Endothelial cell of hepatic sinusoid (primary cell): Measurements from ENCODE around the gene FFAR4.

Source experiments
- in situ Hi-C: cut with HindIII; loops from 2 replicates; pipeline ENCODE4 v1.10.0; 2017; ENCODE audit warnings: low sequenced_read_pairs

Gene FFAR4

DNA sequence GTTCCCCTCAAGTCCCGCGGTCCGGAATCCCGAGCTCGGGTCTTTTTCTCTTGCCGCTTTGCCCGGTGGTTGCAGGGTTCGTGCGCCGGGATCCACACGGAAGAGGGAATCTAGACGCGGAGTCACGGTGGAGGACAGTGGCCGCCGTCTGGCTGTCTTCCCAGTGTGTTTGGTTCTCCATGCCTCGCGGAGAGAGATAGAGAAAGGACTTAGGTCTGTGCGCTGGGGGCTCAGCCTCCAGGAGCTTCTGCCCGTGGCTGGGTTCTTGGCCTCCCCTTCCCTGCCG lies 1.6 kb downstream of the FFAR4 start:
- in situ Hi-C loops = loop anchor here (25.0 kb wide), 1 partner anchor 194 kb away; the partner anchor contains the start of gene LGI1

- in situ Hi-C loops = loop anchor here (5.0 to 25.0 kb wide), 2 partner anchors 57 to 192 kb away; partner anchors contain the start of gene LGI1
Measured at GRCh38 chr10:93570383-93570782, 3.9 kb downstream of the FFAR4 start.

GRCh38 chr10:93572606-93573005 lies 6.1 kb downstream of the FFAR4 start:
- in situ Hi-C loops = loop anchor here (5.0 to 25.0 kb wide), 2 partner anchors 55 to 190 kb away; partner anchors contain the start of gene LGI1

GRCh38 chr10:93573051-93573909 lies 6.8 kb downstream of the FFAR4 start:
- in situ Hi-C loops = loop anchor here (5.0 to 25.0 kb wide), 2 partner anchors 54 to 189 kb away; partner anchors contain the start of gene LGI1

DNA sequence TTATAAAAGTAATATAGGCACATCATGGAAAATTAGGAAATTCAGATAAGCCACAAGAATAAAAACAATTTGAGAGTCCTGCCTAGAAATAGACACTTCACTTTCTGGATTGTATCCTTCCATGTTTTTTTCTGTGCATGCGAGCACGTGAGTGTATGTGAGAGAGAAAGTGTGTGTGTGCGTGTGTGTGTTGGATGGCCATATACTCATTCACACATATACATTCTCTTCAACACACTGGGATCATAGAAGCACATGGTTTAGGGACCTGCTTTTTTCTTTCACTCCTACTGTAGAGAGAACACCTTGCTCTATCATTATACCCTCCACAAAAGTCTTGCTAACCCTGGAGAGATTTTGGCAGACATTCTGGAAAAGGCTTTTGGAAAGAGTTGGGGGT lies 7.5 kb downstream of the FFAR4 start:
- in situ Hi-C loops = loop anchor here (5.0 to 25.0 kb wide), 2 partner anchors 53 to 188 kb away; partner anchors contain the start of gene LGI1

GRCh38 chr10:93576888-93577287 lies 10.4 kb downstream of the FFAR4 start:
- in situ Hi-C loops = no loop called here

DNA sequence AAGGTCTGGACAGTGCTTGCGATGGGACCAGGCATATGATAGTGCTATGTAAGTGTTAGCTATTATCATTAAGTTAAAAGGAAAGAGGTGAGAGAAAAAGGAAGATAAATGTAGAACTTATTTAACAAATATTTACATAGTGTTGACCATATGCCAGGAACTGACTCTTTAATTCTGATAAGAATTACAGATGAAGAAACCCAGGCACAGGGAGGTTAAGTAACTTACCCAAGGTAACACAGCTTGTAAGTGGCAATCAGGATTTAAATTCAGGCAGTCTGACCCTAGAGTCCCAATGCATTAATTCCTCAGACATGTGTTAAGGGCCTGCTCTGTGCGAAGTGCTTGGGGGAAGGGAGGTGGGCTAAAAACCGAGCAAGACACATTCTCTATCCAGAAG lies 11.1 kb downstream of the FFAR4 start:
- in situ Hi-C loops = no loop called here

GRCh38 chr10:93579089-93579488 lies 12.6 kb downstream of the FFAR4 start:
- in situ Hi-C loops = no loop called here

DNA sequence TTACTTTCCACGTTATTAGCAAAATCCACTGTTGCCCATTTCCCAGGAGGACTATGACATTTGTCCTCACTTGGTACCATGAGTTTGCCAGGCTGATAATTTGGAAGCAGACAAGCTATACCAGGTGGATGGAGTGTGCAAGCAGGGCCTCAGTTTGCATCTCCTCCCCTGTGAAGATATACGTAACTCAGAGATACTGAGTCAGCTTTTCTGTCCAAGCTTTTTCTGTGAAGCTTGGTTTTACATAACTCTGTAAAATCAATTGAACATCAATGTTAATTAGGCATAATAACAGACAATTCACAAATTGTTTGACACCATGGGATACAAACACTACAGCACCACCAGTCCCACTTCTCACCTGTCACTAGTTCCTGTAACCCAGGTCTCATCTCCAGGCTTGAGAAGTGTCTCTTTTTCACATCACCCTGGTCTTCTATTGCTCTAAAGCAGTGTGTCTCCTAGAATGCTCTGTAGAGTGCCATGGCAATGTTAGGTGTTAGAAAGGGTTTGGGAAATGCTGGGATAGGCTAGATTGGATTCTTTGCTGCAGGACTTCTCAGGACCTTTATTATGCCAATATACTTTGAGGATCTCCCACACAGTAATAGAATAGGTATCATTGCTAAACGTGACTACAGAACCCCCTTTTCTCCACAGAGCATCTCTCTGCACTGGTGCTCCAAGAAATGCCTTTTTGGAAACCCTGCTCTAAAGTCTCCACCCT lies 13.7 kb downstream of the FFAR4 start:
- in situ Hi-C loops = no loop called here

DNA sequence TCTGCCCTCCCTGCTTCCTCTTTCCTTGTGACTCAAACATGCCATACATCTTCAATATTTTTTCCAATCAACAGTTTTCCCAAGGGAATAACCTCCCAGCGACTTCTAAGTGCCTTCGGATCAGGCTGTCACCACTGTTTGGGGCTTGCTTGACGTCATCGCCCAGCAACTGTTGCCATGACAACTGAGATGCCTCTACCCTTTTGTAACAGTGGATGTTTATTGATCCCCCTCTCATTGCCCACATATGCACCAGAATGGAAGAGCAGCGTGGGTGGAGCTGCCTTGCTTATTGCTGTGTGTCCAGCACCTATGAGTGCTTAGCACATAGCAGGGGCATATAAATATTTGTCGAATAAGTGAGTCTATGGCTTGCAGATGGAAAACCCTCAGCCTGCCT lies 14.4 kb downstream of the FFAR4 start:
- in situ Hi-C loops = no loop called here

- in situ Hi-C loops = no loop called here
Measured at GRCh38 chr10:93584445-93584844, 18.0 kb downstream of the FFAR4 start.

DNA sequence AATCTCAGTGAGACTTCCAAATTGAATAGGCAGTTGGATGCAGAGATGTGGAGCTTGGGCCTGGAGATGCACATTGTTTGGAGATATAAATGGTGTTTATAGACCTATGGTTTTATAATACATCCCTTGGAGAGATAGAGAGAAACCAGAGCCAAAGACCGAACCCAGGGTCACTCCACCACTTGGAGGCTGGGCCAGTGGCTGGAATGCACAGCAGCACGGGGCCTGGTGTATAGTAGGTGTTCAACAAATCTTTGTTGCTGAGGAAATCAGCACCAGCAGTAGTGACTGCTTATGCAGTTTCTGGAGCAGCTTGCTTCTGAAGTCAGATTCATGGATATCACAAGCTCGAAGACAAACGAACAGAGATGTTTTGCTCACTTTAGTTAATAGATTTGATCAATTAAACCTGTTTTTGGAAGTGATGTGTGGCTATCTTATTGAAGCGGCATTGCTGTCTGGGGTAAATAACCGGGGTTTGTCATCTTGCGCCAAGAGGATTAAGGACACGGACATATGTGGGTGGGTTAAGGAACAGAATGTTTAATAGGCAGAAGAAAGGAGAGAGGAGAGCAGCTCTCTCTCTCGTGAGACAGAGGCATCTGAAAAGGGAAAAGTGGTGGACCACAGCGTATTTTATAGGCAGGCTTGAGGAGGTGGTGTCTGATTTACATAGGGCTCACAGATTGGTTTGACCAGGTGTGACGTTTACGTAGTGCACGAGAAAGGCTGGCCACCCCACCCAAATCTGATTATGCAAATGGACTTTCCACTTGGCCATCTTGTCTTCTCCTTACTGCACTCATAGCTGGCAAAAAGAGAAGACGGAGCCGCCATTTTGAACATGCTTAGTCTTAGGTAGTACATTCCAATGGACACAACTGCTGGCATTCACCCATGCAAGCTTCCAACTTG lies 23.4 kb downstream of the FFAR4 start:
- in situ Hi-C loops = no loop called here

GRCh38 chr10:93590638-93591037 lies 24.2 kb downstream of the FFAR4 start:
- in situ Hi-C loops = no loop called here

- in situ Hi-C loops = no loop called here
Measured at GRCh38 chr10:93591065-93591808, 24.8 kb downstream of the FFAR4 start.

DNA sequence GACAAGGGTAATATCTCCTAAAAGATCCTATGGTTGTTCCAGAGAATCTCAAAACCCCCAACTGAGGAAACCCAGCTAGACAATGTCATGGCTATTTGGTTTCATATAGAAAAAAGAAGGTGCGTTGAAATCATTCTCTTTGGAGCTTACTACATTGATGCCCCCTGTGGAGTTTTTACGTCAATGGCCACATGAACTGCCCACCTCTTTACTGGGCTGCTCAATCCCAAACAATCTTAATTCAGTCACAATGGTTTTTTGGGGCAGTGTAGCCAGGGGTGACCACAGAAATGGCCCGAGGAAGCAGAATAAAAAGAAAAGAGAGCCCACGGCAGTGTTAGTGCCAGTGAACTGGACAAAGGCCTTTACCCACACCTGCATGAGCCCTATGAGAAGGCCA lies 26.8 kb downstream of the FFAR4 start:
- in situ Hi-C loops = no loop called here

- in situ Hi-C loops = no loop called here
Measured at GRCh38 chr10:93593749-93594148, 27.3 kb downstream of the FFAR4 start.

- in situ Hi-C loops = no loop called here
Measured at GRCh38 chr10:93594518-93594917, 28.1 kb downstream of the FFAR4 start.

- in situ Hi-C loops = loop anchor here (5.0 kb wide), 1 partner anchor 37 kb away; no protein-coding TSS in a partner anchor
Measured at GRCh38 chr10:93595378-93596161, 29.1 kb downstream of the FFAR4 start.

- in situ Hi-C loops = loop anchor here (5.0 kb wide), 1 partner anchor 36 kb away; no protein-coding TSS in a partner anchor
Measured at GRCh38 chr10:93596539-93596938, 30.1 kb downstream of the FFAR4 start.
